HG03280 (cell line): ENCODE measurements around the gene TAS2R13.

Source experiments
- ATAC-seq: cut with Tn5 transposase; IDR thresholded peaks from one replicate; pipeline ENCODE4 v1.9.1; 2021; ENCODE audit warnings: mild to moderate bottlenecking, moderate library complexity; ENCODE audit not compliant: unreplicated experiment

TAS2R13 gene

GRCh38 chr12:10909462-10909861 lies at the start of gene TAS2R13:
Gene TAS2R13, minus strand, starts transcription at chr12:10909562. Its CDS starts 264 bp downstream, at chr12:10909298.
- no peak for ATAC-seq

- ATAC-seq, result no peak
These were observed 48.4 kb upstream of the TAS2R13 start for GRCh38 chr12:10957741-10958140.

GRCh38 chr12:10956085-10956484 lies 46.7 kb upstream of the TAS2R13 start:
- no peak for ATAC-seq

GRCh38 chr12:10952645-10953044 lies 43.3 kb upstream of the TAS2R13 start:
- ATAC-seq, result no peak

GRCh38 chr12:10943167-10943566 lies 33.8 kb upstream of the TAS2R13 start:
- no peak for ATAC-seq

- no peak for ATAC-seq
These were observed 32.7 kb upstream of the TAS2R13 start for GRCh38 chr12:10941916-10942607.

GRCh38 chr12:10941369-10941768 lies 32.0 kb upstream of the TAS2R13 start:
- ATAC-seq, result no peak

GRCh38 chr12:10940389-10940788 lies 31.0 kb upstream of the TAS2R13 start:
- ATAC-seq, result no peak

GRCh38 chr12:10939163-10939562 lies 29.8 kb upstream of the TAS2R13 start, which contains the start of gene TAS2R14:
Gene TAS2R14, minus strand, starts transcription at chr12:10939263. Its CDS starts 56 bp downstream, at chr12:10939207.
- ATAC-seq, result no peak

- no peak for ATAC-seq
These were observed 27.1 kb upstream of the TAS2R13 start for GRCh38 chr12:10936506-10936905.

GRCh38 chr12:10928746-10929286 lies 19.5 kb upstream of the TAS2R13 start, which contains the start of gene PRH2:
Gene PRH2, plus strand, starts transcription at chr12:10929236. Its CDS starts 38 bp downstream, at chr12:10929274.
- ATAC-seq, result no peak

- no peak for ATAC-seq
These were observed 16.9 kb upstream of the TAS2R13 start for GRCh38 chr12:10926269-10926668.

- ATAC-seq, result no peak
These were observed 10.4 kb upstream of the TAS2R13 start for GRCh38 chr12:10919809-10920208.

- no peak for ATAC-seq
These were observed 1.0 kb upstream of the TAS2R13 start for GRCh38 chr12:10910380-10910779.

- ATAC-seq, result no peak
These were observed 4.7 kb downstream of the TAS2R13 start for GRCh38 chr12:10904686-10905085.

GRCh38 chr12:10901427-10901826 lies 7.9 kb downstream of the TAS2R13 start:
- no peak for ATAC-seq

GRCh38 chr12:10900972-10901371 lies 8.4 kb downstream of the TAS2R13 start:
- ATAC-seq, result no peak

GRCh38 chr12:10900530-10900929 lies 8.8 kb downstream of the TAS2R13 start:
- ATAC-seq, result no peak

GRCh38 chr12:10896854-10897253 lies 12.5 kb downstream of the TAS2R13 start:
- ATAC-seq, result no peak

- no peak for ATAC-seq
These were observed 17.4 kb downstream of the TAS2R13 start for GRCh38 chr12:10891937-10892336.

- no peak for ATAC-seq
These were observed 20.1 kb downstream of the TAS2R13 start for GRCh38 chr12:10889226-10889625.

GRCh38 chr12:10884086-10884725 lies 25.2 kb downstream of the TAS2R13 start, which contains the start of gene PRH1:
Gene PRH1, minus strand, starts transcription at chr12:10884255. Its CDS starts 38 bp downstream, at chr12:10884217.
- no peak for ATAC-seq
